Esophagus (tissue), 2 donors: ENCODE measurements around the gene NEB. TPM values are rescaled to one million over a fixed set of nuclear protein-coding genes. Genes with fewer than 3 reads are reported as not detected.
"Not testable (repeated sequence)": the region's sequence is repeated elsewhere in the genome, so short reads cannot be mapped to it uniquely, and the experiment has no call there.

Source experiments
- H3K27ac ChIP-seq, 2 donors: one replicate each; pipeline ENCODE4 v1.5.1; 2013; ENCODE audit warnings: low read depth in 2 of 2, mild to moderate bottlenecking in 2 of 2, inconsistent platforms in 1 of 2, low read length in 1 of 2, moderate library complexity in 1 of 2
- H3K27me3 ChIP-seq, 2 donors: one replicate each; pipeline ENCODE4 v1.6.1; 2013; ENCODE audit warnings: low read length in 2 of 2, control low read depth in 1 of 2, mild to moderate bottlenecking in 1 of 2; ENCODE audit not compliant: insufficient read depth in 2 of 2, control insufficient read depth in 1 of 2
- H3K36me3 ChIP-seq, 2 donors: one replicate each; pipeline ENCODE4 v1.6.1; 2013; ENCODE audit warnings: low read length in 1 of 2; ENCODE audit not compliant: control insufficient read depth in 2 of 2, insufficient read depth in 2 of 2
- H3K4me1 ChIP-seq, 2 donors: one replicate each; pipeline ENCODE4 v1.6.1; 2013; ENCODE audit warnings: low read length in 1 of 2; ENCODE audit not compliant: control insufficient read depth in 2 of 2, insufficient read depth in 2 of 2
- H3K4me3 ChIP-seq, 2 donors: one replicate each; pipeline ENCODE4 v1.5.1; 2013; ENCODE audit warnings: low read length in 2 of 2, mild to moderate bottlenecking in 2 of 2, low read depth in 1 of 2, moderate library complexity in 1 of 2
- H3K9me3 ChIP-seq, 2 donors: one replicate each; pipeline ENCODE4 v1.6.1; 2013; ENCODE audit warnings: mild to moderate bottlenecking in 2 of 2, low read depth in 1 of 2, low read length in 1 of 2, moderate library complexity in 1 of 2; ENCODE audit not compliant: control insufficient read depth in 2 of 2, insufficient read depth in 1 of 2
- WGBS, 2 donors: extraction: QIAGEN DNeasy Blood & Tissue Kit; methylation state at CpG; one replicate each; pipeline ENCODE4 v1.1.7; 2013; 5-methylcytosine and 5-hydroxymethylcytosine counted together
- polyA plus RNA-seq, 2 donors: library from polyadenylated mRNA; stranded (reverse); fragments of 200-250 nt; gene quantifications; one replicate each; pipeline ENCODE4 v1.2.3, GENCODE V29; 2013
- donor health status: healthy with polysubstance abuse.
- donor health status: Bipolar disorder and iron deficiency.

Gene NEB
- polyA plus RNA-seq, 2 donors: 0.33 to 0.49 TPM

- H3K4me1 ChIP-seq: no peaks in the 10 kb centered on the region
- no peaks in the 10 kb centered on the region for H3K36me3 ChIP-seq
- no peaks in the 10 kb centered on the region for H3K27me3 ChIP-seq
- no peaks in the 10 kb centered on the region for H3K9me3 ChIP-seq
- H3K4me3 ChIP-seq: no peak overlapping the region
- H3K27ac ChIP-seq: no peak overlapping the region
These were observed 27.4 kb upstream of the NEB start for GRCh38 chr2:151761687-151762086.

DNA sequence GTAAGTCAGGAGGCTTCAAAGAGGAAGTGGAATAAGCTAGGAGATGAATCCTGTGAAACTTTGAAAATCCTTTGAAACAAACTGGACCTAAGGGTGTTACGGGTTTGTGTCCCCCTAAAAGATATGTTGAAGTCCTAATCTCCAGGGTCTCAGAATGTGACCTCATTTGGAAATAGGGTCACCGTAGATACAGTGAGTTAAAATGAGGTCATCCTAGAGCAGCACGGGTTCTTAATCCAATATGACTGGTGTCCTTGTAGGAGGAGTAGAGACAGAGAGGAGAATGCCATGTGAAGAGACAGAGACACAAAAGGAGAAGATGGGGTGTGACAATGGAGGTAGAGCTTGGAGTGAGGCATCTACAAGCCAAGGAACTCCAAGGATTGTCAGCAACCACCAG is 26.9 kb upstream of the NEB start:
- no peak overlapping the region for H3K4me3 ChIP-seq
- no peaks in the 10 kb centered on the region for H3K9me3 ChIP-seq
- no peak overlapping the region for H3K27ac ChIP-seq
- no peaks in the 10 kb centered on the region for H3K36me3 ChIP-seq
- WGBS, 2 donors: 81 to 87% methylated on average over 3 of the region's 3 CpGs
- no peaks in the 10 kb centered on the region for H3K27me3 ChIP-seq
- no peaks in the 10 kb centered on the region for H3K4me1 ChIP-seq

DNA sequence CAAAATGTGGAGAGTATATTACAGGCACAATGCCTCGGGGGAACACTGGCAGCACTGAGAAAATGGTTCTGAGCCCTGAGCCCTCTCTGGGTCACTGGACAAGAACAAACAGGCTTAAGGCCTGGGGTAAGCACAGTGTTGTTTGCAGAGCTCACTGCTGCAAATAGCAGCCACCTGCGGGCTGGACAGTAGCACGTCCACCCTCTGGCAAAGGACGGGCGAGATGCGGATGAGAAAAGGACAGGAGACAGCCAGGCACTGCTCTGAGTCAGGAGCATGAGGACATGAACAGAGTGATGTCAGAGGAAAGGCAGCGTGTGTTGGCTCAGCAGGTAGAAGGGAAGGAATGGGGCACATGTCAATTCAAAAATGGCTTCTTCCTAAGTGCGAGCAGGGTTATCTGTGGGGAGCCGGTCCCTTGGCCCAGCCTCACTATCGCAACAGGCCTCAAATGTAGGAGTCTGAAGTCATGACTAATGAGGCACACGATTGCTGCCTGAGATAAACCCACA is 25.9 kb upstream of the NEB start:
- Histone ChIP-seq H3K36me3 (no peaks in the 10 kb centered on the region), H3K27ac (no peak overlapping the region), H3K9me3 (no peaks in the 10 kb centered on the region), H3K4me3 (no peak overlapping the region), H3K27me3 (no peaks in the 10 kb centered on the region), H3K4me1 (no peaks in the 10 kb centered on the region)
- WGBS, 2 donors: 74 to 75% methylated on average over 11 of the region's 11 CpGs

GRCh38 chr2:151758744-151759143 is 24.5 kb upstream of the NEB start:
- WGBS, 2 donors: 85% methylated on average over 3 of the region's 3 CpGs
- Histone ChIP-seq H3K27me3 (no peaks in the 10 kb centered on the region), H3K36me3 (no peaks in the 10 kb centered on the region), H3K4me3 (no peak overlapping the region), H3K9me3 (no peaks in the 10 kb centered on the region), H3K27ac (no peak overlapping the region), H3K4me1 (no peaks in the 10 kb centered on the region)

DNA sequence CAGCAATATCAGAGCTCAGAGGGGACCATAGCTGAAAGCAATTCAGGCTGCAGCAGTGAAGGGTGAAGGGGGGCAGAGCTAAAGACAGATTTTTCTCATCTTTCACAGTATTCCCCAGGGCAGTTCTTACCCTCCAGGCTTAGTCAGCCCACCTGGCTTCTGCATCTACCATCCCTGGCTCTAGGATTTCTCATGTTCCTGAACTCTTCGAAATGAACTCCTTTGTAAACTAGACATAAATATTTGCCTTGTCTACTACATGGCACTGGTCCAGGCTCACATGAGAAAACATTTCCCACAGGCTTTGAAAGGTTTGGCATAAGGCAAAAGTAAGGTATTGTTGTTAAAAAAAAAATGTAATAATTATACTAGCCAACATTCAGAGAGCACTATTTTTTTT is 23.6 kb upstream of the NEB start:
- no peaks in the 10 kb centered on the region for H3K4me1 ChIP-seq

DNA sequence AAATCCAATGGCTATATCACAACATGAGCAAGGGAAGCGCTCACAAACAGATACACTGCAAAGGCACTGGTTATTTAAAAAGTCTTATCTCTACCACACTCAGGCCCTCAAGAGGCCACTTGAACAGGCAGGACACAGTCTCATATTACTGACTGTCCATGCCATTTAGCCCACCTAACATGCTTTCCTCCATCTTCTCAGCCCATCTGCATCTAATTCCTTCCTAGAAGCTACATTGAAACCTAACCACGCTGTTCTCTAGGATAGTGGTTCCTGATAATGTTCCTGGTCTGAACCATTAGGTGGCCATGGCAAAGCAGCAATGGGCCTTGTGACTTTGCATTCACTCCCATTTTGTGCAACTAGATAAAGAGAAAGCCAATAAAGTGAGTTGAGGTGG is 22.5 kb upstream of the NEB start:
- Histone ChIP-seq H3K27me3 (no peaks in the 10 kb centered on the region), H3K36me3 (no peaks in the 10 kb centered on the region), H3K27ac (no peak overlapping the region), H3K4me1 (no peaks in the 10 kb centered on the region), H3K9me3 (no peaks in the 10 kb centered on the region), H3K4me3 (no peak overlapping the region)
- WGBS, 2 donors: 96 to 100% methylated on average over 2 of the region's 2 CpGs

More for the DNA sequence above, 23.6 kb upstream of the NEB start:
- WGBS, 2 donors: 21% methylated on average over 1 of the region's 1 CpG
- H3K4me3 ChIP-seq: no peak overlapping the region
- no peaks in the 10 kb centered on the region for H3K27me3 ChIP-seq
- H3K27ac ChIP-seq: no peak overlapping the region
- no peaks in the 10 kb centered on the region for H3K9me3 ChIP-seq
- no peaks in the 10 kb centered on the region for H3K36me3 ChIP-seq

- H3K27ac ChIP-seq: no peak overlapping the region
- WGBS, 2 donors: 92 to 93% methylated on average over 1 of the region's 1 CpG
- no peaks in the 10 kb centered on the region for H3K9me3 ChIP-seq
- no peak overlapping the region for H3K4me3 ChIP-seq
- H3K36me3 ChIP-seq: no peaks in the 10 kb centered on the region
- H3K4me1 ChIP-seq: no peaks in the 10 kb centered on the region
- no peaks in the 10 kb centered on the region for H3K27me3 ChIP-seq
These were observed 20.1 kb upstream of the NEB start for GRCh38 chr2:151754253-151754897.

DNA sequence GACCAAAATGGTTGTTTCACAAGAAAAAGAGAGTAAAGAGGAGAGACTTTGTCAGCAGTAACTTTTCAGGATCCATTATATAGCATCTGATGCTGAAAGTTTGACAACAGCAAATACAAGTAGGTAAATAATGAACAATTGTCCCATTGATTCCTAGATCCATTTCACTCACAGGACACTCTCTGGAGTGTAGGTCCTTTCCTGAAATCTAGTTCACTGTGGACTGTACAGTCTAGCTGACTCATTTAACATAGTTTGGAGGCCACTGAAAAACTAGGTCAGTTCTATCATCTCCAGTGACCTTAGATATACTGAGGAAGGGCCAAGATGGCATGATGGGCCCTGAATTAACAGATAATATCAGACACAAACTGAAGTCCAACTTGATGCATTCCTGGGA is 19.3 kb upstream of the NEB start:
- Histone ChIP-seq H3K4me3 (no peak overlapping the region), H3K9me3 (no peaks in the 10 kb centered on the region), H3K36me3 (no peaks in the 10 kb centered on the region), H3K27me3 (no peaks in the 10 kb centered on the region), H3K27ac (no peak overlapping the region), H3K4me1 (no peaks in the 10 kb centered on the region)

- WGBS, 2 donors: 90 to 97% methylated on average over 3 of the region's 3 CpGs
- H3K27me3 ChIP-seq, H3K4me1 ChIP-seq, H3K36me3 ChIP-seq, H3K4me3 ChIP-seq, H3K27ac ChIP-seq, H3K9me3 ChIP-seq: not testable (repeated sequence)
These were observed 11.0 kb upstream of the NEB start for GRCh38 chr2:151745261-151745660.

DNA sequence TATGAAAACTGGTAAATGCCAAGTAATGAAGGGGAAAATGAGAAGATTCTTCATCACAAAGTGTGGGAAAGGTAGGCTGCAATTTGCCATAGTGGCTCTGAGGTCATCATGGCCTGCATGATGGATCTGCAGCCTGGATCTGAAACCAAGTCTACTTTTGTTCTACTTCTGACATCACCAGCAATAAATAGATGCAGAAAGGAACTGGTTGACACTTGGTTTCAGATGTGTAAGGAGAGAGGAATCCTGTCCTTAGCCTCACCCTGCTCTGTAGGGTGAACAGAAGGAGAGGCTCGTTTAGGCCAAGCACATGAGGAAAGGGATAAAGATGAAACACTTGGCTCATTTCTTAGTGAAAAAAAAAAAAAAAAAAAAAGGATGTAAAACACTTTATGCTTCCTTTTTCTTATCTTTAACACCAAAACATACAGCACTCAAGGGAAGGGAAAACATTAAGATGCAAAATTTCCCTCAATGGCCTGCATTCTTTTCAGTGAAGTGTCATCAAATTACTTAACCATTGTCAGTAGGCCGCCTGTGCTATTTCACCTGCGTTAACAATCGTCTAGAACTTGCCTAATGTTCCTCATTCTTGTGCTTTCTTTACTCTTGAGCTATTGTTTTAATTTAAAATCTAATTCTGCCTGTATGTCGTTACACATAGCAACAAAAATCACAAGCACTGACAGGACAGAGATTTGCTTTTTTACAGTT is 3.9 kb downstream of the NEB start:
- no peaks in the 10 kb centered on the region for H3K36me3 ChIP-seq
- H3K4me1 ChIP-seq: no peaks in the 10 kb centered on the region
- WGBS, 2 donors: 66 to 68% methylated on average over 5 of the region's 5 CpGs
- H3K27ac ChIP-seq: no peak overlapping the region
- H3K27me3 ChIP-seq: no peaks in the 10 kb centered on the region
- no peak overlapping the region for H3K4me3 ChIP-seq
- H3K9me3 ChIP-seq: no peaks in the 10 kb centered on the region
